Measurements from ENCODE around the gene PIBF1.

PIBF1 gene

DNA sequence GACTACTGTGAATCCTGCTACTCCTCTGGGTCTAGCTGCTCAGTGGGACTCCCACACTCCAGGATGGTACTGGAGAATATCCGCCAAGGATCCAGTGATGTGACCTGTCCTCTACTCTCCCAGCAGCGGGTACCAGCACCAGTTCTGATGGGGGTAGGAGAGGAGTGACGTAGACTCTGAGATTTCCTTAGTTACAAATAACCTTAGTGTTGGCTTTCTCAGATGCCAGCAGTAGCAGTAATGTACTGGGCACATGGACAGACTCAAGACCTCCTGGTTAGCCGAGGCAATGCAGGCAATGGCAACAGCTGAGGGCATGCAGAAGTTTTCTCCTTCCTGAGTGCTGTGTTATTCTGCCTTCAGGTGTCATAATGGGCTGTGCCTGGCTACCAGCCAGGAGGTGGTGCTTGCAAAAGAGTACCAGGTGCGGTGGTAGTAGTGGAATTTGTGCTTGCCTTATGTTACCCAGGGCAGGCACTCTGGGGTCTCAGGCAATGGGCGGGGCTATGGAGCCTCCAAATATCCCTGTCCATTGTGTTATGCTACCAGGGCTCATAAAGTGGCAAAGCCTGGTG lies 171.5 kb downstream of the PIBF1 start:
- Histone ChIP-seq H3K27me3 (ENCODE audit: insufficient read depth, insufficient read length) (no peaks in the 10 kb centered on the region), H3K9ac (ENCODE audit: insufficient read length, low read depth) (no peak overlapping the region), H3K4me1 (ENCODE audit: insufficient read depth, insufficient read length) (no peaks in the 10 kb centered on the region), H3K36me3 (ENCODE audit: insufficient read depth, insufficient read length, low read length) (no peaks in the 10 kb centered on the region), H3K4me3 (ENCODE audit: insufficient read length, low read depth) (no peak overlapping the region), H3K9me3 (ENCODE audit: insufficient read depth, low read length) (no peaks in the 10 kb centered on the region)
- DNase-seq (ENCODE audit: low read depth, low spot score): no peak
- no peak for TF ChIP-seq YY1 (IDR thresholded peaks at IDR 0.05; ENCODE audit: insufficient read depth, insufficient read length)
- no peak for TF ChIP-seq ZNF274 (IDR thresholded peaks at IDR 0.05; ENCODE audit: low read depth, low read length)
- TF ChIP-seq SUZ12 (IDR thresholded peaks at IDR 0.05; ENCODE audit: extremely low read depth, insufficient read depth, insufficient read length): no peak

DNA sequence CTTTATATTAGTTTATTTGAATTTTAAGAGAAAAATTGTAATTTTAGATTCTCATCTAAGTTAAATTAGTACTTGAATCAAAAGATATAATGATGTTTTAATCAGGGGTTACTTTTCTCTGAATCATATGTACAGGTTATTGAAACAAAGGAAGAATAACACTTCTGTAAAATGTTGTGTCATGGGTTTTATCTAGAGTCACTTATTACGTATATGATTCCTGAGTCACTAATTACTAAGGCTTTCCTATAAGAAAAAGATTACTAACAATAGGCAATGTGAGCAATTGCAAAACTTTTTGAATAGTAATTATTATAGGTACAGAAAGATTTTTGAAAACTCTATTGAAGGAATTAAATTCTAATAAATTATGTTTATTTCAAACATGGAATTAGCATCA lies 177.7 kb downstream of the PIBF1 start:
- no peak for DNase-seq (ENCODE audit: low read depth, low spot score)
- Histone ChIP-seq H3K27me3 (ENCODE audit: insufficient read depth, insufficient read length) (no peaks in the 10 kb centered on the region), H3K36me3 (ENCODE audit: insufficient read depth, insufficient read length, low read length) (no peaks in the 10 kb centered on the region), H3K4me1 (ENCODE audit: insufficient read depth, insufficient read length) (no peaks in the 10 kb centered on the region), H3K4me3 (ENCODE audit: insufficient read length, low read depth) (no peak overlapping the region), H3K9ac (ENCODE audit: insufficient read length, low read depth) (no peak overlapping the region), H3K9me3 (ENCODE audit: insufficient read depth, low read length) (no peaks in the 10 kb centered on the region)
- no peak for TF ChIP-seq ZNF274 (IDR thresholded peaks at IDR 0.05; ENCODE audit: low read depth, low read length)
- no peak for TF ChIP-seq SUZ12 (IDR thresholded peaks at IDR 0.05; ENCODE audit: extremely low read depth, insufficient read depth, insufficient read length)
- TF ChIP-seq YY1 (IDR thresholded peaks at IDR 0.05; ENCODE audit: insufficient read depth, insufficient read length): no peak

- H3K4me3 ChIP-seq (ENCODE audit: insufficient read length, low read depth): no peak overlapping the region
- H3K4me1 ChIP-seq (ENCODE audit: insufficient read depth, insufficient read length): no peaks in the 10 kb centered on the region
- no peaks in the 10 kb centered on the region for H3K9me3 ChIP-seq (ENCODE audit: insufficient read depth, low read length)
- H3K27me3 ChIP-seq (ENCODE audit: insufficient read depth, insufficient read length): no peaks in the 10 kb centered on the region
- H3K36me3 ChIP-seq (ENCODE audit: insufficient read depth, insufficient read length, low read length): no peaks in the 10 kb centered on the region
- DNase-seq (ENCODE audit: low read depth, low spot score): no peak
- no peak overlapping the region for H3K9ac ChIP-seq (ENCODE audit: insufficient read length, low read depth)
- no peak for TF ChIP-seq SUZ12 (IDR thresholded peaks at IDR 0.05; ENCODE audit: extremely low read depth, insufficient read depth, insufficient read length)
These were observed 178.2 kb downstream of the PIBF1 start for GRCh38 chr13:72960114-72960513.

DNA sequence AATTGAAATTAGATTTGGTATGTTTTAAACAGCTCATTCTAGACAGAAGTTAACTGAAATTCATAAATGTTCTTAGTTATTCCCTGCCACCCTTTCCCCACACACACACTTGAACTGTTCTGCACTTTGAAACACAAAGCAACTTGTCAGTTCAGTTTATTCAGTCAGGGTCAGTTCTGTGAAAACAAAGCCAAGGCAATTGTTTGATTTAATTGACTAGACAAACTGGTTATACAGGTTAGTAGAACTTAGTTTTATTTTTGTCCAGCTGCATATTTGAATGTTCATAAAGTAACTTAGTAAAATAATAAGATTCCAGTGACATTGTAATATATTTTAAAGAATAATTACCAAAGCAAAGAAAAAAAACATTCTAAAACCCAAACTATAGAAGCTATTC lies 178.6 kb downstream of the PIBF1 start:
- no peak overlapping the region for H3K9ac ChIP-seq (ENCODE audit: insufficient read length, low read depth)
- H3K36me3 ChIP-seq (ENCODE audit: insufficient read depth, insufficient read length, low read length): no peaks in the 10 kb centered on the region
- no peaks in the 10 kb centered on the region for H3K27me3 ChIP-seq (ENCODE audit: insufficient read depth, insufficient read length)
- DNase-seq (ENCODE audit: low read depth, low spot score): no peak
- no peak overlapping the region for H3K4me3 ChIP-seq (ENCODE audit: insufficient read length, low read depth)
- no peaks in the 10 kb centered on the region for H3K4me1 ChIP-seq (ENCODE audit: insufficient read depth, insufficient read length)
- no peaks in the 10 kb centered on the region for H3K9me3 ChIP-seq (ENCODE audit: insufficient read depth, low read length)
- TF ChIP-seq YY1 (IDR thresholded peaks at IDR 0.05; ENCODE audit: insufficient read depth, insufficient read length) (no peak), ZNF274 (IDR thresholded peaks at IDR 0.05; ENCODE audit: low read depth, low read length) (no peak), SUZ12 (IDR thresholded peaks at IDR 0.05; ENCODE audit: extremely low read depth, insufficient read depth, insufficient read length) (no peak)

GRCh38 chr13:72963762-72964161 lies 181.8 kb downstream of the PIBF1 start:
- H3K36me3 ChIP-seq (ENCODE audit: insufficient read depth, insufficient read length, low read length): no peaks in the 10 kb centered on the region
- H3K9me3 ChIP-seq (ENCODE audit: insufficient read depth, low read length): no peaks in the 10 kb centered on the region
- no peak overlapping the region for H3K9ac ChIP-seq (ENCODE audit: insufficient read length, low read depth)
- TF ChIP-seq ZNF274 (IDR thresholded peaks at IDR 0.05; ENCODE audit: low read depth, low read length) (no peak), SUZ12 (IDR thresholded peaks at IDR 0.05; ENCODE audit: extremely low read depth, insufficient read depth, insufficient read length) (no peak)
- no peaks in the 10 kb centered on the region for H3K4me1 ChIP-seq (ENCODE audit: insufficient read depth, insufficient read length)
- DNase-seq (ENCODE audit: low read depth, low spot score): no peak
- no peaks in the 10 kb centered on the region for H3K27me3 ChIP-seq (ENCODE audit: insufficient read depth, insufficient read length)
- no peak overlapping the region for H3K4me3 ChIP-seq (ENCODE audit: insufficient read length, low read depth)

GRCh38 chr13:72970301-72970880 lies 188.5 kb downstream of the PIBF1 start:
- no peak overlapping the region for H3K9ac ChIP-seq (ENCODE audit: insufficient read length, low read depth)
- no peaks in the 10 kb centered on the region for H3K9me3 ChIP-seq (ENCODE audit: insufficient read depth, low read length)
- H3K36me3 ChIP-seq (ENCODE audit: insufficient read depth, insufficient read length, low read length): no peaks in the 10 kb centered on the region
- H3K4me1 ChIP-seq (ENCODE audit: insufficient read depth, insufficient read length): no peaks in the 10 kb centered on the region
- no peak for DNase-seq (ENCODE audit: low read depth, low spot score)
- no peaks in the 10 kb centered on the region for H3K27me3 ChIP-seq (ENCODE audit: insufficient read depth, insufficient read length)
- no peak overlapping the region for H3K4me3 ChIP-seq (ENCODE audit: insufficient read length, low read depth)
- TF ChIP-seq YY1 (IDR thresholded peaks at IDR 0.05; ENCODE audit: insufficient read depth, insufficient read length) (no peak), SUZ12 (IDR thresholded peaks at IDR 0.05; ENCODE audit: extremely low read depth, insufficient read depth, insufficient read length) (no peak), ZNF274 (IDR thresholded peaks at IDR 0.05; ENCODE audit: low read depth, low read length) (no peak)

- no peak for TF ChIP-seq ZNF274 (IDR thresholded peaks at IDR 0.05; ENCODE audit: low read depth, low read length)
- TF ChIP-seq SUZ12 (IDR thresholded peaks at IDR 0.05; ENCODE audit: extremely low read depth, insufficient read depth, insufficient read length): no peak
- no peak for TF ChIP-seq YY1 (IDR thresholded peaks at IDR 0.05; ENCODE audit: insufficient read depth, insufficient read length)
- H3K27me3 ChIP-seq (ENCODE audit: insufficient read depth, insufficient read length): no peaks in the 10 kb centered on the region
- no peak for DNase-seq (ENCODE audit: low read depth, low spot score)
- H3K9me3 ChIP-seq (ENCODE audit: insufficient read depth, low read length): no peaks in the 10 kb centered on the region
- no peaks in the 10 kb centered on the region for H3K36me3 ChIP-seq (ENCODE audit: insufficient read depth, insufficient read length, low read length)
- no peak overlapping the region for H3K9ac ChIP-seq (ENCODE audit: insufficient read length, low read depth)
- no peaks in the 10 kb centered on the region for H3K4me1 ChIP-seq (ENCODE audit: insufficient read depth, insufficient read length)
- H3K4me3 ChIP-seq (ENCODE audit: insufficient read length, low read depth): no peak overlapping the region
These were observed 189.0 kb downstream of the PIBF1 start for GRCh38 chr13:72970956-72971355.
